Upper lobe of left lung (tissue), 6 donors: ENCODE results near the gene PCDH20. TPM values are rescaled to one million over a fixed set of nuclear protein-coding genes. Genes with fewer than 3 reads are reported as not detected.

Experiments
- ATAC-seq, 2 donors: fragments of 200-7000 bp; cut with Tn5 transposase; one replicate each; pipeline ENCODE4 v1.9.1; 2022; ENCODE audit warnings: mild to moderate bottlenecking in 2 of 2, moderate library complexity in 2 of 2; ENCODE audit not compliant: low FRiP score in 2 of 2
- DNase-seq, 2 donors: peaks; one replicate each; pipeline ENCODE4 v3.0.0-alpha.2; 2019 to 2020
- H3K27ac ChIP-seq, 4 donors: fragments of 200-600 bp; sonication (generic); one replicate each; pipeline ENCODE4 v1.5.1; 2016 to 2019
- H3K27me3 ChIP-seq, 4 donors: fragments of 200-600 bp; sonication (generic); one replicate each; pipeline ENCODE4 v1.5.1; 2017 to 2019
- H3K36me3 ChIP-seq, 4 donors: fragments of 200-600 bp; sonication (generic); one replicate each; pipeline ENCODE4 v1.5.1; 2016 to 2019
- H3K4me1 ChIP-seq, 4 donors: fragments of 200-600 bp; sonication (generic); one replicate each; pipeline ENCODE4 v1.5.1; 2018 to 2019
- H3K4me3 ChIP-seq, 4 donors: fragments of 200-600 bp; sonication (generic); one replicate each; pipeline ENCODE4 v1.5.1; 2017 to 2019; ENCODE audit warnings: mild to moderate bottlenecking in 2 of 4, moderate library complexity in 1 of 4
- H3K9me3 ChIP-seq, 4 donors: fragments of 200-600 bp; sonication (generic); one replicate each; pipeline ENCODE4 v1.5.1; 2018 to 2019
- CTCF ChIP-seq, 6 experiments: fragments of 450-650 bp in 4 of 6; fragments of 200-600 bp in 2 of 6; sonication (generic) in 2 of 6; IDR thresholded peaks; one replicate each; pipeline ENCODE4 v1.5.1; 2016 to 2019; ENCODE audit warnings: antibody characterized with exemption in 6 of 6
- EP300 ChIP-seq, 4 donors: sonication (generic); formaldehyde crosslinking; IDR thresholded peaks; one replicate each; pipeline ENCODE4 v1.5.1; 2017; ENCODE audit warnings: antibody characterized with exemption in 4 of 4, control low read depth in 2 of 4
- POLR2A ChIP-seq, 4 donors: fragments of 450-650 bp; IDR thresholded peaks; one replicate each; pipeline ENCODE4 v1.5.1; 2016 to 2017; ENCODE audit warnings: antibody characterized with exemption in 4 of 4, mild to moderate bottlenecking in 2 of 4
- POLR2AphosphoS5 ChIP-seq, 2 donors: sonication (generic); formaldehyde crosslinking; IDR thresholded peaks; one replicate each; pipeline ENCODE4 v1.5.1; 2017; ENCODE audit warnings: antibody characterized with exemption in 2 of 2
- WGBS, 2 donors: methylation state at CpG; one replicate each; pipeline ENCODE4 v1.1.5; 2017 to 2018; 5-methylcytosine and 5-hydroxymethylcytosine counted together
- total RNA-seq, 6 donors: library from RNA; depleted of rRNA in 4 of 6; stranded (reverse); fragments of >200 nt in 4 of 6; gene quantifications; one replicate each; pipeline versions ENCODE4 v1.1.0 to v1.2.1, GENCODE V29; 2016 to 2021
- donor health status: DM: no; HTN: no; CAD: no; lungs with moderate emphysema.
- donor health status: DM: no; HTN: yes; CAD: no; lungs with severe emphysema.

Gene PCDH20
- total RNA-seq, 6 donors from 2014 or later: 0.33 to 17.6 (median 6.3) TPM

GRCh38 chr13:61413572-61414535 lies 1.8 kb downstream of the PCDH20 start:
- no peaks in the 10 kb centered on the region for H3K36me3 ChIP-seq
- peaks cover 0 to 13% (median 1%) of the 10 kb centered on the region in 4 donors for H3K4me1 ChIP-seq
- H3K27ac ChIP-seq: peak overlapping the region in 1 of 4 donors; percentile 66
- H3K4me3 ChIP-seq: peak overlapping the region in 3 of 4 donors; percentile 31 to 50 (median 48)
- H3K27me3 ChIP-seq: no peaks in the 10 kb centered on the region
- TF ChIP-seq EP300 (IDR thresholded peaks at IDR 0.05) (no peak), CTCF (IDR thresholded peaks at IDR 0.05) (no peak), POLR2AphosphoS5 (IDR thresholded peaks at IDR 0.05) (no peak), POLR2A (IDR thresholded peaks at IDR 0.05) (no peak)
- ATAC-seq (no peak), DNase-seq (peak in 1 of 2 donors; percentile 51)
- WGBS, 2 donors: 5 to 9% methylated on average over 29 to 41 of the region's 41 CpGs
- no peaks in the 10 kb centered on the region for H3K9me3 ChIP-seq

- TF ChIP-seq CTCF (IDR thresholded peaks at IDR 0.05) (peak in 3 of 6 experiments; percentile 8 to 24 (median 11)), POLR2A (IDR thresholded peaks at IDR 0.05) (no peak), EP300 (IDR thresholded peaks at IDR 0.05) (no peak), POLR2AphosphoS5 (IDR thresholded peaks at IDR 0.05) (no peak)
- no peak for ATAC-seq
- WGBS, 2 donors: 93 to 100% methylated on average over 1 of the region's 1 CpG
- Histone ChIP-seq H3K27me3 (no peaks in the 10 kb centered on the region), H3K4me3 (no peak overlapping the region), H3K4me1 (peaks cover 0 to 13% (median 1%) of the 10 kb centered on the region in 4 donors), H3K9me3 (no peaks in the 10 kb centered on the region), H3K36me3 (no peaks in the 10 kb centered on the region), H3K27ac (no peak overlapping the region)
- no peak for DNase-seq
Measured at GRCh38 chr13:61410669-61411297, 4.9 kb downstream of the PCDH20 start.

GRCh38 chr13:61410266-61410665 lies 5.4 kb downstream of the PCDH20 start:
- H3K4me3 ChIP-seq: no peak overlapping the region
- H3K27me3 ChIP-seq: no peaks in the 10 kb centered on the region
- H3K36me3 ChIP-seq: no peaks in the 10 kb centered on the region
- peaks cover 0 to 11% (median 1%) of the 10 kb centered on the region in 4 donors for H3K4me1 ChIP-seq
- DNase-seq (no peak), ATAC-seq (no peak)
- WGBS, 2 donors: 42 to 51% methylated on average over 2 of the region's 2 CpGs
- H3K27ac ChIP-seq: no peak overlapping the region
- TF ChIP-seq POLR2A (IDR thresholded peaks at IDR 0.05) (no peak), CTCF (IDR thresholded peaks at IDR 0.05) (no peak), EP300 (IDR thresholded peaks at IDR 0.05) (no peak), POLR2AphosphoS5 (IDR thresholded peaks at IDR 0.05) (no peak)
- no peaks in the 10 kb centered on the region for H3K9me3 ChIP-seq

- H3K27me3 ChIP-seq: no peaks in the 10 kb centered on the region
- no peaks in the 10 kb centered on the region for H3K9me3 ChIP-seq
- WGBS, 2 donors: 0% methylated on average over 1 of the region's 1 CpG
- H3K4me3 ChIP-seq: no peak overlapping the region
- H3K4me1 ChIP-seq: peaks cover 0 to 2% (median 0%) of the 10 kb centered on the region in 4 donors
- H3K36me3 ChIP-seq: no peaks in the 10 kb centered on the region
- no peak for DNase-seq
- no peak for ATAC-seq
- TF ChIP-seq POLR2AphosphoS5 (IDR thresholded peaks at IDR 0.05): no peak
- TF ChIP-seq POLR2A (IDR thresholded peaks at IDR 0.05): no peak
- TF ChIP-seq EP300 (IDR thresholded peaks at IDR 0.05): no peak
- TF ChIP-seq CTCF (IDR thresholded peaks at IDR 0.05): no peak
- no peak overlapping the region for H3K27ac ChIP-seq
Measured at GRCh38 chr13:61408571-61408970, 7.1 kb downstream of the PCDH20 start.
